Endothelial cell of umbilical vein (primary cell): Measurements from ENCODE around the gene PLD6. TPM values are rescaled to one million over a fixed set of nuclear protein-coding genes. Genes with fewer than 3 reads are reported as not detected.

Experiments
- BruUV-seq: library from RNA; stranded (reverse); fragments of 400-500 nt; replicated peaks from 2 replicates; lab custom pipeline; 2021; lab: Mats Ljungman, UMichigan
- CTCF ChIA-PET: fragments of 300-600, 350-600 bp; sonication (Branson Sonifier 250); formaldehyde crosslinking; loops from one replicate; lab custom pipeline; 2021; ENCODE audit warnings: antibody characterized with exemption, inconsistent platforms; lab: Charles Lee
- POLR2A ChIA-PET: fragments of 300-600, 350-600 bp; sonication (Branson Sonifier 250); formaldehyde crosslinking; loops from one replicate; lab custom pipeline; 2021; ENCODE audit warnings: antibody characterized with exemption, inconsistent platforms; lab: Charles Lee
- DNase-seq: peaks from one replicate; pipeline ENCODE4 v3.0.0-alpha.2; 2011; ENCODE audit warnings: low read depth, low spot score
- FAIRE-seq: peaks from 2 replicates; lab custom pipeline; 2011; peaks lifted over from hg19 to GRCh38; lab: Jason Lieb, UNC
- H2AFZ ChIP-seq: 2 replicates; pipeline ENCODE4 v1.6.0; 2012; ENCODE audit warnings: low read depth, low read length, control low read depth, inconsistent platforms
- H3K27ac ChIP-seq: 2 replicates; pipeline ENCODE4 v1.5.1; 2011; ENCODE audit warnings: low read depth, mild to moderate bottlenecking, control low read depth, low read length, moderate library complexity; ENCODE audit not compliant: insufficient read depth
- H3K27me3 ChIP-seq, 2 experiments: 2 replicates each; pipeline versions ENCODE4 v1.6.0 to v1.6.1; 2011; ENCODE audit warnings: low read length in 2 of 2, mixed read lengths in 1 of 2; ENCODE audit not compliant: control insufficient read depth in 2 of 2, insufficient read depth in 2 of 2
- H3K36me3 ChIP-seq, 2 experiments: 2 replicates in 1 of 2; 3 replicates in 1 of 2; pipeline ENCODE4 v1.5.1; 2011; ENCODE audit warnings: low read length in 2 of 2, mild to moderate bottlenecking in 1 of 2, moderate library complexity in 1 of 2; ENCODE audit not compliant: control insufficient read depth in 2 of 2, insufficient read depth in 2 of 2; ENCODE audit errors: extremely low read depth in 1 of 2
- H3K4me1 ChIP-seq: 3 replicates; pipeline ENCODE4 v1.5.1; 2011; ENCODE audit warnings: mild to moderate bottlenecking, low read length; ENCODE audit not compliant: control insufficient read depth, insufficient read depth; ENCODE audit errors: extremely low read depth
- H3K4me2 ChIP-seq: 2 replicates; pipeline ENCODE4 v1.6.1; 2011; ENCODE audit warnings: low read length, control low read depth, mixed read lengths; ENCODE audit not compliant: insufficient read depth
- H3K4me3 ChIP-seq, 3 experiments: fragments of 200-600 bp in 1 of 3; sonication (generic), shearing (Covaris generic) in 1 of 3; replicated peaks in 1 of 3; 2 replicates each; pipeline ENCODE4 v1.5.1; 2011 to 2016; ENCODE audit warnings: control low read depth in 3 of 3, low read length in 3 of 3, mild to moderate bottlenecking in 2 of 3, inconsistent platforms in 1 of 3, low read depth in 1 of 3, moderate library complexity in 1 of 3; ENCODE audit not compliant: insufficient read depth in 1 of 3
- H3K79me2 ChIP-seq: 2 replicates; pipeline ENCODE4 v1.6.0; 2012; ENCODE audit warnings: low read length, inconsistent platforms; ENCODE audit not compliant: control insufficient read depth, insufficient read depth
- H3K9ac ChIP-seq: replicated peaks from 2 replicates; pipeline ENCODE3; 2011; ENCODE audit warnings: low read length, control low read depth; ENCODE audit not compliant: insufficient read depth; ENCODE audit errors: extremely low read depth
- H3K9me1 ChIP-seq: replicated peaks from 3 replicates; pipeline ENCODE4 v1.6.0; 2011; ENCODE audit warnings: mild to moderate bottlenecking, low read length; ENCODE audit not compliant: control insufficient read depth, insufficient read depth; ENCODE audit errors: extremely low read depth
- H3K9me3 ChIP-seq: replicated peaks from 2 replicates; pipeline ENCODE4 v1.5.1; 2012; ENCODE audit warnings: low read length, inconsistent platforms; ENCODE audit not compliant: control insufficient read depth, insufficient read depth
- H4K20me1 ChIP-seq: replicated peaks from 2 replicates; pipeline ENCODE3; 2011; ENCODE audit warnings: mild to moderate bottlenecking, low read length; ENCODE audit not compliant: control insufficient read depth, insufficient read depth; ENCODE audit errors: extremely low read depth
- EZH2 ChIP-seq: IDR thresholded peaks from 2 replicates; pipeline ENCODE4 v1.6.1; 2012; ENCODE audit warnings: borderline replicate concordance, low read depth, mild to moderate bottlenecking, moderate library complexity, low read length, inconsistent platforms; ENCODE audit not compliant: severe bottlenecking
- FOS ChIP-seq: IDR thresholded peaks from 2 replicates; pipeline ENCODE4 v1.6.1; 2011; ENCODE audit warnings: mild to moderate bottlenecking, low read length, moderate library complexity, borderline replicate concordance; ENCODE audit not compliant: insufficient read depth
- GATA2 ChIP-seq: IDR thresholded peaks from 2 replicates; pipeline ENCODE4 v1.7.0; 2011; ENCODE audit warnings: low read depth, mild to moderate bottlenecking, moderate library complexity, mixed read lengths, low read length; ENCODE audit not compliant: insufficient read length, insufficient read depth
- JUN ChIP-seq: IDR thresholded peaks from 2 replicates; pipeline ENCODE4 v1.6.1; 2011; ENCODE audit warnings: borderline replicate concordance, low read depth; ENCODE audit not compliant: insufficient read length, insufficient read depth
- MAX ChIP-seq: IDR thresholded peaks from 2 replicates; pipeline ENCODE4 v1.6.1; 2011; ENCODE audit not compliant: insufficient read depth, insufficient read length
- MYC ChIP-seq: IDR thresholded peaks from one replicate; pipeline ENCODE4 v1.6.1; 2011; ENCODE audit warnings: mild to moderate bottlenecking, low read depth, low read length
- POLR2A ChIP-seq: IDR thresholded peaks from 2 replicates; pipeline ENCODE4 v1.6.1; 2012; ENCODE audit warnings: low read depth, mild to moderate bottlenecking, control low read depth, low read length
- POLR2AphosphoS5 ChIP-seq: IDR thresholded peaks from 2 replicates; pipeline ENCODE4 v1.6.1; 2012; ENCODE audit warnings: low read depth, mild to moderate bottlenecking, control low read depth, low read length, moderate library complexity; ENCODE audit not compliant: insufficient read depth
- dilution Hi-C: fragments of 300-500 bp; cut with MboI; formaldehyde crosslinking; loops from one replicate; pipeline ENCODE4 v1.15.0; 2019; ENCODE audit warnings: low sequenced_read_pairs; ENCODE audit not compliant: extremely low pct_ligation_motif_present
- intact Hi-C: fragments of 100-400 bp; cut with micrococcal nuclease; formaldehyde crosslinking; loops from one replicate; pipeline ENCODE4 v1.10.0; 2022
- polyA plus RNA-seq, 4 experiments: library from polyadenylated mRNA; depleted of rRNA in 3 of 4; stranded (reverse) in 3 of 4; unstranded in 1 of 4; fragments of >200 nt; gene quantifications; 2 replicates each; pipeline versions ENCODE4 v1.2.1 to v1.2.3, GENCODE V29; 2011 to 2012; ENCODE audit warnings: missing spikeins in 1 of 4
- total RNA-seq: library from RNA; stranded (reverse); gene quantifications from 2 replicates; pipeline ENCODE4 v1.2.3, GENCODE V29; 2021
- TF ChIP-seq, protein P1 (sequence below), 2 donors: IDR thresholded peaks; 1 replicate in 1 of 2; 2 replicates in 1 of 2; pipeline ENCODE4 v1.5.1; 2011; ENCODE audit warnings: low read length in 2 of 2, mild to moderate bottlenecking in 2 of 2, moderate library complexity in 2 of 2, control low read depth in 1 of 2, inconsistent platforms in 1 of 2, low read depth in 1 of 2; ENCODE audit not compliant: insufficient read depth in 1 of 2; ENCODE audit errors: extremely low read depth in 1 of 2

PLD6 gene
- total and polyA plus RNA-seq, 2 donors (not counting 3 experiments of a cell fraction or from before 2014, with no cell fraction given), result 2.9 to 4.4 TPM

- no peak for FAIRE-seq
- intact Hi-C loops (no loop called here), dilution Hi-C loops (no loop called here)
- ChIA-PET CTCF (no interaction called here), POLR2A (no interaction called here)
- no peak for DNase-seq
- Histone ChIP-seq H3K4me2 (no peak overlapping the region), H3K27me3 (no peaks in the 10 kb centered on the region), H3K9me1 (no peaks in the 10 kb centered on the region), H3K4me1 (no peaks in the 10 kb centered on the region), H3K9ac (no peak overlapping the region), H3K36me3 (peaks cover 14 to 21% of the 10 kb centered on the region in 2 experiments), H3K4me3 (no peak overlapping the region), H3K27ac (no peak overlapping the region), H3K9me3 (no peaks in the 10 kb centered on the region), H2AFZ (no peak overlapping the region), H4K20me1 (no peaks in the 10 kb centered on the region), H3K79me2 (no peaks in the 10 kb centered on the region)
- BruUV-seq, result no TSS peak
- TF ChIP-seq MAX (no peak), POLR2AphosphoS5 (no peak), JUN (no peak), POLR2A (no peak)
- TF ChIP-seq, protein P1, sequence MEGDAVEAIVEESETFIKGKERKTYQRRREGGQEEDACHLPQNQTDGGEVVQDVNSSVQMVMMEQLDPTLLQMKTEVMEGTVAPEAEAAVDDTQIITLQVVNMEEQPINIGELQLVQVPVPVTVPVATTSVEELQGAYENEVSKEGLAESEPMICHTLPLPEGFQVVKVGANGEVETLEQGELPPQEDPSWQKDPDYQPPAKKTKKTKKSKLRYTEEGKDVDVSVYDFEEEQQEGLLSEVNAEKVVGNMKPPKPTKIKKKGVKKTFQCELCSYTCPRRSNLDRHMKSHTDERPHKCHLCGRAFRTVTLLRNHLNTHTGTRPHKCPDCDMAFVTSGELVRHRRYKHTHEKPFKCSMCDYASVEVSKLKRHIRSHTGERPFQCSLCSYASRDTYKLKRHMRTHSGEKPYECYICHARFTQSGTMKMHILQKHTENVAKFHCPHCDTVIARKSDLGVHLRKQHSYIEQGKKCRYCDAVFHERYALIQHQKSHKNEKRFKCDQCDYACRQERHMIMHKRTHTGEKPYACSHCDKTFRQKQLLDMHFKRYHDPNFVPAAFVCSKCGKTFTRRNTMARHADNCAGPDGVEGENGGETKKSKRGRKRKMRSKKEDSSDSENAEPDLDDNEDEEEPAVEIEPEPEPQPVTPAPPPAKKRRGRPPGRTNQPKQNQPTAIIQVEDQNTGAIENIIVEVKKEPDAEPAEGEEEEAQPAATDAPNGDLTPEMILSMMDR (IDR thresholded peaks at IDR 0.05; ENCODE audit: extremely low read depth in 1 of 2, insufficient read depth in 1 of 2, low read depth in 1 of 2, low read length in 2 of 2), result no peak
Observed at GRCh38 chr17:17254036-17254435, 47.9 kb upstream of the PLD6 start.

DNA sequence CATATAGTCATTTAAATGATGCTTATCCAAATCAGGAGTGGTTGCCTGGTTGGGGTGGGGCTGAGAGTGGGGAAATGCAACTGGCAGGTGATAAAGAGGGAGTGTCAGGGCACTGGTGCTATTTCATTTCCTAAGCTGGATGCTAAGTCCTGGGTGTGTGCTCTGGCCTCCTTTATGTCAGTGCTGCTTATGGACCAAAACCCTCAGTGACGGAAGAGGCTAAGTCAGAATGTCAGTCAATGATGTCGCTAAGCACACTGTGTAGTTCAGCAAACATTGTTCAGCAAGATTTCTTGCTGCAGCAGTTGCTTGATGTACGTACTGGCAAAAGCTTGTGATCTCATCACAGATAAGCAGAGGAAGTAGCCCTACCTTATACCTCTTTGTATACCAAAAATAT lies 47.3 kb upstream of the PLD6 start:
- intact Hi-C loops (no loop called here), dilution Hi-C loops (no loop called here)
- H3K4me1 ChIP-seq, result no peaks in the 10 kb centered on the region
- H3K4me2 ChIP-seq, result no peak overlapping the region
- H3K27me3 ChIP-seq, result no peaks in the 10 kb centered on the region
- no peak for TF ChIP-seq MAX
- TF ChIP-seq JUN, result no peak
- no peak for TF ChIP-seq MYC
- no peak for TF ChIP-seq FOS
- no peak for TF ChIP-seq POLR2A
- TF ChIP-seq EZH2, result no peak
- TF ChIP-seq, protein P1 (IDR thresholded peaks at IDR 0.05; ENCODE audit: extremely low read depth in 1 of 2, insufficient read depth in 1 of 2, low read depth in 1 of 2, low read length in 2 of 2), result no peak
- TF ChIP-seq POLR2AphosphoS5, result no peak
- no peak for TF ChIP-seq GATA2
- no peaks in the 10 kb centered on the region for H3K9me1 ChIP-seq
- no peaks in the 10 kb centered on the region for H4K20me1 ChIP-seq
- H3K9me3 ChIP-seq, result no peaks in the 10 kb centered on the region
- no peak overlapping the region for H3K4me3 ChIP-seq
- H3K36me3 ChIP-seq, result peaks cover 12 to 21% of the 10 kb centered on the region in 2 experiments
- POLR2A ChIA-PET, result no interaction called here
- CTCF ChIA-PET, result interaction anchor here (1.0 kb wide), 1 partner anchor 9 kb away, joined by 3 read pairs; no protein-coding TSS in a partner anchor
- FAIRE-seq (no peak), DNase-seq (no peak)
- BruUV-seq, result no TSS peak
- H3K79me2 ChIP-seq, result no peaks in the 10 kb centered on the region
- H3K9ac ChIP-seq, result no peak overlapping the region
- no peak overlapping the region for H3K27ac ChIP-seq
- no peak overlapping the region for H2AFZ ChIP-seq
